GDM1 (cell line): Measurements from ENCODE around the gene TK2.
A peak's percentile ranks its signal among the peaks of the same experiment; 100 is the strongest.
"Not testable (repeated sequence)": the region's sequence is repeated elsewhere in the genome, so short reads cannot be mapped to it uniquely, and the experiment has no call there.

Experiments used
- DNase-seq: peaks from one replicate; lab custom pipeline; 2025; lab: John Stamatoyannopoulos, UW

The TK2 gene

GRCh38 chr16:66549284-66550131 is at the start of gene TK2:
TK2 (minus strand) TSS chr16:66550122; CDS start chr16:66550061, 61 bp downstream.
- DNase-seq = no peak

- no peak for DNase-seq
Observed at GRCh38 chr16:66598111-66598510, 48.2 kb upstream of the TK2 start.

- DNase-seq = no peak
Observed at GRCh38 chr16:66596986-66597848, 47.3 kb upstream of the TK2 start.

GRCh38 chr16:66596559-66596958 is 46.6 kb upstream of the TK2 start:
- DNase-seq = not testable (repeated sequence)

GRCh38 chr16:66594739-66595138 is 44.8 kb upstream of the TK2 start:
- no peak for DNase-seq

GRCh38 chr16:66592814-66593213 is 42.9 kb upstream of the TK2 start:
- no peak for DNase-seq

- DNase-seq = no peak
Observed at GRCh38 chr16:66592241-66592640, 42.3 kb upstream of the TK2 start.

GRCh38 chr16:66591018-66591417 is 41.1 kb upstream of the TK2 start:
- DNase-seq = no peak

- DNase-seq = no peak
Observed at GRCh38 chr16:66590322-66590721, 40.4 kb upstream of the TK2 start.

GRCh38 chr16:66588981-66589713 is 39.2 kb upstream of the TK2 start:
- peak; percentile 25 for DNase-seq

GRCh38 chr16:66587881-66588600 is 38.1 kb upstream of the TK2 start:
- no peak for DNase-seq

GRCh38 chr16:66585481-66586239 is 35.7 kb upstream of the TK2 start:
- peak; percentile 24 for DNase-seq

GRCh38 chr16:66581246-66581952 is 31.5 kb upstream of the TK2 start:
- no peak for DNase-seq

GRCh38 chr16:66580605-66581209 is 30.8 kb upstream of the TK2 start:
- DNase-seq = no peak

GRCh38 chr16:66578651-66579531 is 29.0 kb upstream of the TK2 start, which contains the start of gene CMTM2:
CMTM2 (plus strand) TSS chr16:66579463; CDS start chr16:66579608, 145 bp downstream.
- DNase-seq = no peak

- no peak for DNase-seq
Observed at GRCh38 chr16:66576296-66576695, 26.4 kb upstream of the TK2 start.

- DNase-seq = no peak
Observed at GRCh38 chr16:66575060-66575459, 25.1 kb upstream of the TK2 start.

- DNase-seq = no peak
Observed at GRCh38 chr16:66574531-66574930, 24.6 kb upstream of the TK2 start.

GRCh38 chr16:66574081-66574480 is 24.2 kb upstream of the TK2 start:
- no peak for DNase-seq
